H9 (cell line): ENCODE results near the gene GALNS. TPM values are rescaled to one million over a fixed set of nuclear protein-coding genes. Genes with fewer than 3 reads are reported as not detected.

Experiments
- DNase-seq: peaks from one replicate; pipeline ENCODE4 v3.0.0-alpha.2; 2017
- H2AFZ ChIP-seq: one replicate; pipeline ENCODE4 v1.6.1; 2013; ENCODE audit warnings: mild to moderate bottlenecking, low read length, control low read depth, moderate library complexity
- H2AK5ac ChIP-seq: 2 replicates; pipeline ENCODE4 v1.6.1; 2013; ENCODE audit warnings: low read length, control low read depth, mixed read lengths; ENCODE audit not compliant: insufficient read length
- H2BK120ac ChIP-seq: one replicate; pipeline ENCODE4 v1.6.1; 2013; ENCODE audit warnings: low read depth, mild to moderate bottlenecking, low read length, control low read depth, inconsistent platforms; ENCODE audit not compliant: poor library complexity, severe bottlenecking
- H2BK12ac ChIP-seq: 2 replicates; pipeline ENCODE4 v1.6.1; 2013; ENCODE audit warnings: low read length, control low read depth, mixed read lengths, low read depth; ENCODE audit not compliant: insufficient read length
- H2BK15ac ChIP-seq: 2 replicates; pipeline ENCODE4 v1.6.1; 2013; ENCODE audit warnings: low read depth, low read length, control low read depth
- H2BK20ac ChIP-seq: one replicate; pipeline ENCODE4 v1.6.1; 2013; ENCODE audit warnings: low read depth, mild to moderate bottlenecking, low read length, control low read depth, inconsistent platforms; ENCODE audit not compliant: poor library complexity, severe bottlenecking
- H2BK5ac ChIP-seq: 2 replicates; pipeline ENCODE4 v1.6.1; 2013; ENCODE audit warnings: low read length, control low read depth, mixed read lengths; ENCODE audit not compliant: insufficient read length
- H3K14ac ChIP-seq: 2 replicates; pipeline ENCODE4 v1.6.1; 2013; ENCODE audit warnings: low read length, control low read depth; ENCODE audit not compliant: insufficient read depth
- H3K18ac ChIP-seq: 2 replicates; pipeline ENCODE4 v1.6.1; 2013; ENCODE audit warnings: low read depth, mild to moderate bottlenecking, mixed read lengths, low read length, control low read depth; ENCODE audit not compliant: insufficient read length
- H3K23ac ChIP-seq: 2 replicates; pipeline ENCODE4 v1.6.1; 2013; ENCODE audit warnings: low read length, control low read depth, mixed read lengths, low read depth; ENCODE audit not compliant: insufficient read length
- H3K23me2 ChIP-seq: 2 replicates; pipeline ENCODE4 v1.6.1; 2013; ENCODE audit warnings: low read depth, mild to moderate bottlenecking, mixed read lengths, low read length, control low read depth; ENCODE audit not compliant: insufficient read length, poor library complexity, severe bottlenecking
- H3K27ac ChIP-seq: 2 replicates; pipeline ENCODE4 v1.5.1; 2013; ENCODE audit warnings: low read length, control low read depth, mixed read lengths, low read depth; ENCODE audit not compliant: insufficient read length
- H3K27me3 ChIP-seq: 2 replicates; pipeline ENCODE4 v1.6.1; 2013; ENCODE audit warnings: low read length, control low read depth, inconsistent platforms; ENCODE audit not compliant: insufficient read depth
- H3K4ac ChIP-seq: 2 replicates; pipeline ENCODE4 v1.6.1; 2013; ENCODE audit warnings: low read depth, mild to moderate bottlenecking, control low read depth, inconsistent platforms, low read length, moderate library complexity
- H3K4me1 ChIP-seq: 2 replicates; pipeline ENCODE4 v1.6.1; 2013; ENCODE audit warnings: low read length, control low read depth, inconsistent platforms; ENCODE audit not compliant: insufficient read depth
- H3K4me2 ChIP-seq: 2 replicates; pipeline ENCODE4 v1.6.1; 2013; ENCODE audit warnings: low read length, control low read depth, mixed read lengths; ENCODE audit not compliant: insufficient read length, insufficient read depth
- H3K56ac ChIP-seq: 2 replicates; pipeline ENCODE4 v1.6.1; 2013; ENCODE audit warnings: low read depth, mild to moderate bottlenecking, mixed read lengths, low read length, control low read depth; ENCODE audit not compliant: insufficient read length
- H3K79me1 ChIP-seq: 2 replicates; pipeline ENCODE4 v1.6.1; 2013; ENCODE audit warnings: low read depth, mild to moderate bottlenecking, moderate library complexity, low read length, control low read depth, inconsistent platforms; ENCODE audit not compliant: insufficient read depth, poor library complexity, severe bottlenecking
- H3K79me2 ChIP-seq: 2 replicates; pipeline ENCODE4 v1.6.1; 2013; ENCODE audit warnings: low read length, control low read depth, inconsistent platforms; ENCODE audit not compliant: insufficient read depth
- H3K9ac ChIP-seq: 2 replicates; pipeline ENCODE4 v1.6.1; 2013; ENCODE audit warnings: low read length, control low read depth, mixed read lengths; ENCODE audit not compliant: insufficient read length; ENCODE audit errors: extremely low read depth
- H3K9me3 ChIP-seq: one replicate; pipeline ENCODE4 v1.6.1; 2013; ENCODE audit warnings: low read depth, low read length, inconsistent platforms; ENCODE audit not compliant: control insufficient read depth
- H3T11ph ChIP-seq: one replicate; pipeline ENCODE4 v1.6.1; 2013; ENCODE audit warnings: mild to moderate bottlenecking, low read length, control low read depth, inconsistent platforms
- H4K20me1 ChIP-seq: one replicate; pipeline ENCODE4 v1.6.1; 2013; ENCODE audit not compliant: control insufficient read depth, insufficient read length, insufficient read depth
- H4K5ac ChIP-seq: 2 replicates; pipeline ENCODE4 v1.6.1; 2013; ENCODE audit warnings: low read depth, mild to moderate bottlenecking, mixed read lengths, low read length, control low read depth; ENCODE audit not compliant: insufficient read length
- H4K8ac ChIP-seq: replicated peaks from 2 replicates; pipeline ENCODE4 v1.6.1; 2013; ENCODE audit warnings: low read length, control low read depth, mixed read lengths, low read depth; ENCODE audit not compliant: insufficient read length
- H4K91ac ChIP-seq: 2 replicates; pipeline ENCODE4 v1.6.1; 2013; ENCODE audit warnings: low read depth, mild to moderate bottlenecking, moderate library complexity, mixed read lengths, low read length, control low read depth; ENCODE audit not compliant: insufficient read length
- H3K27ac Mint-ChIP-seq, 3 experiments: 2 replicates in 2 of 3; 3 replicates in 1 of 3; pipeline ENCODE4 v1.8.0; 2020 to 2021; ENCODE audit warnings: mixed read lengths in 3 of 3, mild to moderate bottlenecking in 1 of 3, moderate library complexity in 1 of 3
- H3K27me3 Mint-ChIP-seq: 2 replicates; pipeline ENCODE4 v1.8.0; 2021; ENCODE audit warnings: low read depth, mild to moderate bottlenecking, moderate library complexity, mixed read lengths
- H3K36me3 Mint-ChIP-seq, 3 experiments: 2 replicates in 2 of 3; 3 replicates in 1 of 3; pipeline ENCODE4 v1.8.0; 2020 to 2021; ENCODE audit warnings: low read depth in 3 of 3, mixed read lengths in 3 of 3; ENCODE audit not compliant: insufficient read depth in 1 of 3
- H3K4me1 Mint-ChIP-seq, 2 experiments: 2 replicates each; pipeline ENCODE4 v1.8.0; 2020; ENCODE audit warnings: mixed read lengths in 2 of 2
- H3K4me3 Mint-ChIP-seq, 2 experiments: 2 replicates in 1 of 2; 3 replicates in 1 of 2; pipeline ENCODE4 v1.8.0; 2020 to 2021; ENCODE audit warnings: mild to moderate bottlenecking in 2 of 2, mixed read lengths in 2 of 2, moderate library complexity in 1 of 2
- H3K9me3 Mint-ChIP-seq, 2 experiments: 2 replicates in 1 of 2; 3 replicates in 1 of 2; pipeline ENCODE4 v1.8.0; 2020; ENCODE audit warnings: mild to moderate bottlenecking in 2 of 2, mixed read lengths in 2 of 2, moderate library complexity in 1 of 2
- WGBS: extraction: QIAGEN DNeasy Blood & Tissue Kit; methylation state at CpG from one replicate; pipeline ENCODE4 v1.1.7; 2013; ENCODE audit warnings: missing lambda C conversion rate, low lambda C conversion rate, mixed read lengths; ENCODE audit not compliant: insufficient read length; ENCODE audit errors: extremely low coverage; 5-methylcytosine and 5-hydroxymethylcytosine counted together
- total RNA-seq: library from RNA; stranded (reverse); gene quantifications from 2 replicates; pipeline ENCODE4 v1.2.1, GENCODE V29; 2021
- TF ChIP-seq, protein P1 (sequence below): fragments of 200-600 bp; sonication (generic); conservative IDR thresholded peaks from 3 replicates; pipeline ENCODE4 v1.8.0; 2021; ENCODE audit warnings: antibody characterized with exemption, mild to moderate bottlenecking

GALNS gene
- total RNA-seq, 1 experiment from 2014 or later, result 20.3 TPM

DNA sequence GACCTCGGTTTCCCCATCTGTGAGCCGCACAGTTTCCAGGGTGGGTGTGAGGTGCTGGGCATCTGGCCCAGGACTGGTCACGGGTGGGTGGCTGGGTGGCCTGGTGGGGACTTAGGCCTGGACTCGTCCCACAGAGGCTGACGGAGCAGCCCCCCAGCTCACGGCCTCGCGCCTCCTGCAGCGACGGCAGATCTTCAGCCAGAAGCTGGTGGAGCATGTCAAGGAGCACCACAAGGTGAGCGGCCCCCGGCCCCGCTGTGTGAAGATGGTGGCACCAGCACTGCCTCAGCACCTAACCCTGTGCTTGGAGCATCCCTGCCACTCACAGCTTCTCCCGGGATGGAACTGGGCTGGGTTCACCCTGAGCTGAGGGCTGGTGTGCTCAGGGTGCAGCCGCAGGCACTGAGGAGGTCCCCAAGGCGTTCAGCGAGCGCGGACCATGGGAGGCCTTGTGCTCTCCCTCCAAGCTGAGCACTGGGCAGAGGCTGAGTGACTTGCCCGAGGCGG, 50.8 kb downstream of the GALNS start:
- Histone ChIP-seq H4K8ac (no peak overlapping the region), H3K56ac (no peak overlapping the region), H2AFZ (no peak overlapping the region), H2BK20ac (no peak overlapping the region), H3K4me2 (no peak overlapping the region), H3K18ac (no peak overlapping the region), H4K5ac (no peak overlapping the region), H4K91ac (no peak overlapping the region), H4K20me1 (peaks cover 3% of the 10 kb centered on the region), H3K79me1 (peaks cover 6% of the 10 kb centered on the region), H2AK5ac (no peak overlapping the region), H2BK15ac (no peak overlapping the region), H3K23ac (no peak overlapping the region), H3K23me2 (peaks cover 18% of the 10 kb centered on the region), H3K14ac (no peak overlapping the region), H3K4me1 (no peaks in the 10 kb centered on the region), H3T11ph (no peak overlapping the region), H2BK12ac (no peak overlapping the region), H3K4ac (no peak overlapping the region), H3K79me2 (peaks cover 5% of the 10 kb centered on the region; the same call in 1 of the 2 replicates), H3K9ac (no peak overlapping the region), H3K27ac (no peak overlapping the region), H3K27me3 (no peaks in the 10 kb centered on the region), H2BK5ac (no peak overlapping the region), H3K9me3 (no peaks in the 10 kb centered on the region), H2BK120ac (no peak overlapping the region)
- Mint-ChIP-seq H3K4me3 (peak overlapping the region; percentile 20 to 29; a peak in 1 of 5 replicates), H3K9me3 (no peaks in the 10 kb centered on the region), H3K36me3 (peaks cover 17 to 59% (median 55%) of the 10 kb centered on the region in 3 experiments), H3K27ac (no peak overlapping the region; a peak in 1 of 7 replicates), H3K27me3 (no peaks in the 10 kb centered on the region; the same call in 1 of the 2 replicates), H3K4me1 (peaks cover 2 to 12% of the 10 kb centered on the region in 2 experiments)
- TF ChIP-seq, protein P1, sequence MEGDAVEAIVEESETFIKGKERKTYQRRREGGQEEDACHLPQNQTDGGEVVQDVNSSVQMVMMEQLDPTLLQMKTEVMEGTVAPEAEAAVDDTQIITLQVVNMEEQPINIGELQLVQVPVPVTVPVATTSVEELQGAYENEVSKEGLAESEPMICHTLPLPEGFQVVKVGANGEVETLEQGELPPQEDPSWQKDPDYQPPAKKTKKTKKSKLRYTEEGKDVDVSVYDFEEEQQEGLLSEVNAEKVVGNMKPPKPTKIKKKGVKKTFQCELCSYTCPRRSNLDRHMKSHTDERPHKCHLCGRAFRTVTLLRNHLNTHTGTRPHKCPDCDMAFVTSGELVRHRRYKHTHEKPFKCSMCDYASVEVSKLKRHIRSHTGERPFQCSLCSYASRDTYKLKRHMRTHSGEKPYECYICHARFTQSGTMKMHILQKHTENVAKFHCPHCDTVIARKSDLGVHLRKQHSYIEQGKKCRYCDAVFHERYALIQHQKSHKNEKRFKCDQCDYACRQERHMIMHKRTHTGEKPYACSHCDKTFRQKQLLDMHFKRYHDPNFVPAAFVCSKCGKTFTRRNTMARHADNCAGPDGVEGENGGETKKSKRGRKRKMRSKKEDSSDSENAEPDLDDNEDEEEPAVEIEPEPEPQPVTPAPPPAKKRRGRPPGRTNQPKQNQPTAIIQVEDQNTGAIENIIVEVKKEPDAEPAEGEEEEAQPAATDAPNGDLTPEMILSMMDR, result no peak
- no CpG with 5 or more reads among the region's 21 CpGs for WGBS
- no peak for DNase-seq
